GM20431 (cell line): Measurements from ENCODE around the gene CRHR1.
"Not testable (repeated sequence)": the region's sequence is repeated elsewhere in the genome, so short reads cannot be mapped to it uniquely, and the experiment has no call there.

Experiments used
- in situ Hi-C: fragments of 300-500 bp; cut with MseI, MboI; formaldehyde crosslinking; loops from one replicate; pipeline ENCODE4 v1.15.0; 2020; ENCODE audit warnings: low sequenced_read_pairs; ENCODE audit not compliant: unreplicated experiment

Gene CRHR1

DNA sequence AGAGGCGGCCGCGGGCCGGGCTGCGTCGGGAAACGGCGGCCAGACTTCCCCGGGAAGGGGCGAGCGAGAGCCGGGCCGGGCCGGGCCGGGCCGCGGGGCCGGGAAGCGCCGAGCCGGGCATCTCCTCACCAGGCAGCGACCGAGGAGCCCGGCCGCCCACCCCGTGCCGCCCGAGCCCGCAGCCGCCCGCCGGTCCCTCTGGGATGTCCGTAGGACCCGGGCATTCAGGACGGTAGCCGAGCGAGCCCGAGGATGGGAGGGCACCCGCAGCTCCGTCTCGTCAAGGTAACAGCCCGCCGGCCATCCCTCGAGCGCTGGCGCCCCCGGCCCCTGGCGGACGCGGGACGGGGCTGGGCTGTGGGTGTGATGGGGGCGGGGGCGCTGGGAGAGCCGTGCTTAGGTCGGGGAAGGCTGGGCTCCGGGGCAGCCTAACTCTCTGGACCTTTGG is at the start of gene CRHR1:
TSS of gene CRHR1 (plus strand) at position 28 of the 448 bp plus-strand sequence. CDS start at position 253, 225 bp downstream.
- in situ Hi-C loops, result no loop called here

DNA sequence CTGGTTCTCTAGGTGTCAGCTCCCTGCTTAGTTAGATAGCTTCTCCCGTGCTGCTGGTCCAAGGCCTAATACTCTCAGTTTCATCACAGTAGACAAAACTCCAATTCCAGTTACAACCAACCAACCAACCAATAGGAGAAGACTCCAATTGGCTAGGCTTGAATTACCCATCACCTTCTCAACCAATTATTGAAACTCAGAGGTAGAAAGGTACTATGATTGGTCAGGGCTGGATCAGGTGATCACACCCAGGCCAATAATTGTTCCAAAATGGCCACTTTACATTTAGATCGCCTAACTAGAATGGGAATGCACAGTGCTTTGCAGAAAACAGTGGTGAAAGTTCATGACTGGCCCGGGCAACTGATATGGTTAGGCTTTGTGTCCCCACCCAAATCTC is 49.5 kb upstream of the CRHR1 start:
- in situ Hi-C loops, result no loop called here

DNA sequence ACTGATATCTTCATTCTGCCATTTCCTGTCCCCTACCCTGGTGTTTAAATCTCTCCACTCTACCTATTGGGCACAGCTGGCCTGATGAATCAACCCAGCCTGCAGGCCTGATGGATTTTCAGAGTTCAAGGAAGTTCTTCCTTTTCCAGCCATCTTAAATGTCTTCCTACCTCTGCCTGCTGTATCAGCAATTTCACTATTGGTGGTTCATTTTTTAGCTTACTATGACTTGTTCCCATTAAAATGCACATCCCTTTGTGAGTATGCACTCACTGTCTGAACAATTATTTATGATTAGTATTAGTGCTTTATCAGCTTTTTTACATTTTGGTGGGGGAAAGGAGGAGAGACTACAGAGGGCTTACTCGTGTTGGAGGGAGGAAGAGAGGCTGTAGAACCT is 48.6 kb upstream of the CRHR1 start:
- in situ Hi-C loops, result no loop called here

DNA sequence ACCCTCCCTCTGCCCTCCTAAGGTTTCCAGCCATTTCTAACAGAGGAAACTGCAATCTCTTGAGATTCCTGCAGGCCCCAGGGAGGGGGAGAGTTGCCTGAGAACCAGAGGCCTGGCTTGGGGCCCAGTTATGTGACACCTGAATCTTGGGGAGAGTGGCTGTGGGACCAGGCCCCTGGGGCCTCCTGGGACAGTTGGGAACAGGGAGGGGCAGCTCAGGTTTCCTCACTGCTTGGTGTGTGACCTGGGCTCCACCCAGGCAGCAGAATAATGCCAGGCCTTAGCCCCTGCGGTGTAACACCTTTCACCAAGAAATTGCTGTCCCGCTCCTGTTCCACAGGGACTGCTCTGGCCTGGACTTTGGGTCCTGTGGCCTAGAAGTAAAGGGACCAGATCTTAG is 44.3 kb upstream of the CRHR1 start:
- in situ Hi-C loops, result no loop called here

DNA sequence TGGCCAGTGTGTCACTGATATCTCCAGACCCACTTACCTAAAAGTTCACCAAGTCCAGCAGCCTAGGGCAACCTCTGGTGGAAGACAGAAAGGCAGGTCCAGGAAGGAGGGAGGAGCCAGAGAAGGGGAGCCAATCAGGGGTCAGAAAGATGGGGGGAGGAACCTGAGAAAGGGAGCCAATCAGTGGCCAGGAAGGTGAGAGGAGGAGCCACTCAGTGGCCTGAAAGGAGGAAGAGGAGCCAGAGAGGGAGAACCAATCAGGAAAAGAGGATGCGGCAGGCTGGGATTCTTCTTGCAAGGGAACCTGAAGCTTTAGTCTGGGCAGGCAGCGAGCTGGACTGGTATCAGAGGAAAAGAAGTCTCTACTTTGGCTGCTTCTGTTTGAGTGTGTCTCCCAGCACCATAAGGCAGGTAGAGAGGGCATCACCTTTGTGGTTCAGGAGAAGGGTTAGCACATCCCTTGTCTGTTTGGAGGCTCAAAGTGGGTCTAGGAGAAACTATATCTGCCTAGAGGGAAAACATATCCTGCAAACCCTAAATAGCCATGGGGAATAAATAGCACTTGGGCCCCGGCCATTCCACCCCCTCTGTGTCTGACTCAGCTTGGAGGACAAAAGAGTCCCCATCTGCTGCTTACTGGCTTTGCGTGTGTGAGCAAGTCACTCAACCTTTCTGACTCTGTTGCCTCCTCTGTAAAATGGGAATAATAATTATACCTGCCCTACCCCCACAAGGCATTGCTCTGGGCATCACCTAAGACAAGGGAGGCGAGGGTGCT is 43.4 kb upstream of the CRHR1 start:
- in situ Hi-C loops, result no loop called here

DNA sequence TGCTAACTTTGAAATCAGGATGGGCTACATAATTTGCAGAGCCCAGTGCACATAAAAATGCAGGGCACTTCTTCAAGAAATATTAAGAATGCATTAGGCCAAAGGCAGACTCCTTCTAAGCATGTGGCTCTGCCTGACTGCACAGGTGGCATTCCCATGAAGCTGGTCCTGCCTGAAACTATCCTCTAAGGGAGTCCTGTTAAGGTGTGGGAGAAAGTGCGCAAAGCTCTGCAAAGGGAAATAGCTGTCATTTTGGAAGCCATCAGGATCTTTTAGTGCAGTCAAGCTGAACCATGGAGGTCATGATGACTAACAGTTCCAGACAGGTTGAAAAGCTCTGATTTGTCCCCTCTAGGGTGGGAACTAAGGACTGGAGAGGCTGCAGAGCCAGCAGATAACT is 41.9 kb upstream of the CRHR1 start:
- in situ Hi-C loops, result no loop called here

DNA sequence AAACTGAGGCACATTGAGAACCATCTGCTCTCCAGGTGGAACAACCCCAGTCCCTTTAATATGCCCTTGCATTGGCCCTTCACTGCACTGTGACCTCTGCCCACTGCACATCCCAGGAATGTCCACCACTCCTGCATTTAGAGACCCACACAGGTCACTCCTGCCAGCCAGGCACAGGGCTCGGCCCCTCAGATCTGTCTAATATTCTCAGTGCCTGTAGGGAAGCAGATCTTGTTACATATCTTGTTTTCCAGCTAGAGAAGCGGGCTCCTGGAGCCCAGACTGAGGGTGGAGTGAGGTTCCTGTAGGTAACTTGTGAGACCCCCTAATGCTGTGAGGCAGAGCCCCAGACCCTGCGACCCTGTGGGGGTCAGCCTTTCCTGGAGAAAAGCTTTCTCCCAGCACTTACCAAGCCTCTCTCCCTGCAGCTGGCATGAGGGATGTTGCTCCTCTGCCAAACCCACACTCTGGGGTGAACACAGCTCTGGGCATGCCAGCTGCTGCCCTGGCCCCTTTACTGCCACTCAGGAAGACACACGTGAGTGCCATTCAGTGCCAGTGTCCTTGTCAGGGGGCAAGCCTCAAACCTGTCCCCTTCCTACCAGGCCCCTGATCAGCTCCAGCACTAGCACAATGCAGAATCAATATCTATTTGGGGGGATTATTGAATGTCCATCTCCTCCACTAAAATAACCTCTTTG is 40.3 kb upstream of the CRHR1 start:
- in situ Hi-C loops, result no loop called here

DNA sequence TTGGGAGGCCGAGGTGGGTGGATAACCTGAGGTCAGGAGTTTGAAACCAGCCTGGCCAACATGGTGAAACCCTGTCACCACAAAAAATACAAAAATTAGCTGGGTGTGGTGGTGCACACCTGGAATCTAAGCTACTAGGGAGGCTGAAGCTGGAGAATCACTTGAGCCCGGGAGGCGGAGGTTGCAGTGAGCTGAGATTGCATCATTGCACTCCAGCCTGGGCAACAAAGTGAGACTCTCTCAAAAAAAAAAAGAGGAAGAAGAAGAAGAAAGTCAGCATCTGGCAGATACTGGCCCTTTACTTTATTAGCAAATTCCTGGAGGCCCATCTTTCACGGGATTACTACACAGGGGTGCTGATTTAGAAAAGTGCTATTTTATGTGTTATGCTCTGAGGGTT is 39.3 kb upstream of the CRHR1 start:
- in situ Hi-C loops, result not testable (repeated sequence)

DNA sequence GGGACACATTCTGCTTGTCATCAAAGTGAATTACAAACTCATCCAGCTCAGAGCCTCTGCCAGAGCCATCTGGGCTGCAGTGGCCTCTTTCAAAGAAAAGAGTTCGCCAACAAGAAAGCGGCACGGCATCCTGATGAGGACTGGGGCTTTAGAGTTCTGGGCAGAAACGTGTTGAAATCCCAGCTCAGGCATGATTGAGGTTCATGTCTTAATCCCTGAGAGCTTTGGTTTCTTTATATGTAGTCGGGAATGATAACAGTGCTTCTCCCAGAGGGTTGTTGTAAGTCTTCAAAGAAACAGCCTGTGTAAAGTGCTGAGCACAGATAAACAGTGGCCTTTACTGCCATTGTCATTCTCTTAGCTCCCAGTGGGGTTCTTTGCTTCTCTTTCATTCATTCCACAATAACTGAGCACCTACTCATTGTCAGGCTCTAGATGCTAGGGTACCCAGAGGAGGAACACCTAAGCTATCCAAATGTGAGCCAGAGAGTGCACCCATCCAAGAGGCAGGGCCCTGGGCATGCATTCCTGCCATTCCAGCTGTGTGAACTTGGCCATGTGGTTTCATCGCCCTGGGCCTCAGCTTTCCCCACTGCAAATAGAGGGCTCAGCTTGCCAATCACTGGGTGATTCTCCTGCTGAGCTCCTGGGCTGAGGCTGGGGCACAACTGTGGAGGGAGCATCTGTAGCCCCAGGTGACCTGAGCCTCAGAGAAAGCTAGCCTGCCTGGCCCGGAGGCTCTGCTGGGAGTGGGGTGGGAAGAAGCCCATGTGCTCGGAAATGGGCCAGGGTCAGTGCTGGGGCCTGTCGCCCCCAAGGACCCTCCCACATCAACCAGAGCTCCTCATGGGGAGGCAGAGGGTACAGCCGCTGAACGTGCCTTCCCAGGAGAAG is 38.3 kb upstream of the CRHR1 start:
- in situ Hi-C loops, result no loop called here

DNA sequence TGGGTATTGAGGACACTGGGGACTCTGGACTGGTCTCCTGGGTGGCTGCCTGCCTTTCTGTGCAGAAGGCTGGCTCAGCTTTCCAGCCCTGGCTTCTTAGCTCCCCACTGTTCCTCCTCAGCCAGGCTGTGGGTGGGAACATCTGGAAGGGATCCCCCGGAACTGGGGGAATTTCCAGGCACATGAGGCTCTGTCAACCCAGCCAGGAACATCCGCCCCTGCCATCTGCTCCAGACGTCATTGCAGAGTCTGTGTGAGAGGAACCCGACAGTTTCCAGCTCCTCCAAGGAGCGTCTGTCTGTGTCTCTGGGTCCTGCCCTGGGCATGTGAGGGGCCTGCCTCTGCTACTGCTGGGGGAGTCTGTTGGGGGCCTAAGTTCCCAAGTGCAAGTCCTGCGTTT is 36.2 kb upstream of the CRHR1 start:
- in situ Hi-C loops, result no loop called here

DNA sequence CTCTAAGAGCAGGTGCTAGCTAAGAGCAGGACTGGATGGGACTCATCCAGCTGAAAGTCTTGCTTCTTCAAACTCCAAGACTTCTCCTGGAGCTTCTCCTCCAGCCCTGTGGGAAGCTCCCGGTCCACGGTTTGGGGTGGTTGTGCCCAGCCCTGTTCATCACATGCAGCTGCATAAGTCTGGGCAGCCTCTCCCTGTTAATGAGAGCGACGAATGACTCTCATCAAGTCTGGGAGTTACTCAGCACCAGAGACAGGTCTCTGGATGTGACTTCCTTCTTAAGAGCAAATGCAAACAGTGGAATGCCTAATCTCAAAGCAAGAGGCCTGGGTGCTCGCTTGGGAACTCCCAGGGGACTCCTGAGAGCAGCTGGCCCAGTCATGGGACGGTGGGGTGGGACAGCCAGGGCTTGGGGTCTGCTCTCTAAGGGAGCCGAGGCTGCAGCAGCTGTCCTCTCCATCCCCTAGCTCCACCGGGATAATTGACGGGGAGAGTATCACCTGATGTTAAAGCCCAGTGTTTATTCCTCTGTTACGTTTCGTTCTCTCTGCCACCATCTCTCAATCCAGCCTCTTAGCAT is 35.3 kb upstream of the CRHR1 start:
- in situ Hi-C loops, result no loop called here

DNA sequence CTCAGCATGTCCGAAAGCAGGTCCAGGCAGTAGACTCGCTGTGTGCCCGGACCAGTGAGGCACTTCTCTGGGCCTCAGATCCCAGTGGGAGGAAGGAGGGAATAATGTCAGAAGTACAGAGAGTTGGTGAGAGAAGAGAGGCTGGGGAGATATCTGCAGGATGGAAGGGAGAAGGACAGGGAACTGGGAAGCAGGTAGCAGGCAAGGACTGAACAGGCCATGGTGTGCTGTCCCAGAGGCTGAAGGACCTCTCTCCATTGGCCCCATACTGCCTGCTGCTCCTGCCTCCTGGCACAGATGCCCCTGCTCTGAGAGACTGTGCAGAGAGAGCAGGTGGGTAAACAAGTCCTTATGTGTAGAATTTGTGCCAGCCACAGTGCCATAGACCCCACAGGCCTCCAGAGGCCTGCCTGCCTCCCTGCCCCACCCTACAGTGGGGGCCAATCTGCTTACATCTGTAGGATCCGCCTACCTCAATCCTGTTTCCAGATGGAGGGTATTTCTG is 34.2 kb upstream of the CRHR1 start:
- in situ Hi-C loops, result no loop called here

DNA sequence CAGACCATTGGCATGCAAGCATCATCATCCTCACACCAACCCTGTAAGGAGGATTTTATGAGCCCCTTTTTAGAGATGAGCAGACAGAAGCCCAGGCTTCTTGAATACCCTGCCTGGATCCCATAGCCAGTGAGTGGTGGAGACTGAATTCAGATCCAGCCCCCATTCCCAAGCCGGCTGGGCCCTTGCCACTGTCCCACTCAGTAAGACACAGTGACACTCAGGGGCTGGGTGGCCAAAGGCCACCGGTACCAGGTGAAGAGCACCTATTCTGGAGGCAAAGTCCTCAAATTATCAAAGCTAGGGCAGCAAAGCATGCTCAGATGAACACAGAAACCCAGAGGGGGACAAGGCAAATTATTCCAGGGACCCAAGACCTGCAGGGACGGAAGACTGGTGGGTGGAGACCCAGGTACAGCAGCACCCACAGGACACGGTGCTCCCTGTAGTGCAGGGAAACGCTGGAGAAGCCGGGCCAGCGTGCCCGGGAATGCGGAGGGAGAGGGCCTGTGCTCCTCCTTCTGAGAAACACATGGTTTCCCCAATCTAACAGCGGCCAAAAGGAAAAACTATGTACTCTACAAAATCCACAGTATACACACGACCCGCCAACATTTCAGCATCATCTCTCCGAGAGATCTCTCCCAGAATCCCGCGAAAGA is 33.2 kb upstream of the CRHR1 start:
- in situ Hi-C loops, result no loop called here

DNA sequence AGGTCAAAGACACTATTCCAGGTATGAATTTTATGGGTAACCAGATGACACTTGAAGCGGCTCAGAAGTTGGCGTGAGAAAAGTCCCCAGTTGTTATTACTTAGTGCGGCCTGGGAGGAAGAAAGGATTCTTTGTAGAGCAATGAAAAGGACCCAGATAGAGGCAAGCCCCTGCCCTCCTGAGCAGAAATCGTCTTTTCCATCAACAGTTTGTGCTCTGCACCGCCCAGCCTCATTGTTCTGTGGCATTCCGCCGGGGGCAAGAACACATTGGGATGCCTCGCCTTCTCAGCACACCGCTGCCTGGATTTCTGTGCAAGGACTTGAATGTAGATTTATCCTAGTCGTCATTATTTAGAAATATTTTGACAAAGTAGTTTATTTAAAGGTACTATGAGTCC is 32.7 kb upstream of the CRHR1 start:
- in situ Hi-C loops, result no loop called here

DNA sequence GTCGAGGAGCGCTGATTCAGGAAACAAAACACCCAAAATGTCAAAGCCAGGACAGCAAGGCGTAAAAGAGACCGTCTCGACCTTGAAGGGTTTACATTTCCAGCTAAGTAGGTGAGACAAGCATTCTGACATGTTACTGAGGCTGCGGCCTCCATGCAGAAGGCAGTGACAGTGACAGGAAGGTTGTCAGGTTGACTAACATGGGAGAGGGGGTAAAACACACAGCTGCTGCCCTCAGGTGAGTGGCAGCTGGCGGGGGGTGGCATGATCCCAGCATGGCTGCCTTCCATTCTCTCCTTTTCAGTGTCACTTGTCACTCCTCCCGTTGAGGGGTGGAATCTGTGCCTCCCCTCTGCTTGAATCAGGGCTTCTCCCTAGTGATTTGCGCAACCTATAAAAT is 31.9 kb upstream of the CRHR1 start:
- in situ Hi-C loops, result no loop called here

DNA sequence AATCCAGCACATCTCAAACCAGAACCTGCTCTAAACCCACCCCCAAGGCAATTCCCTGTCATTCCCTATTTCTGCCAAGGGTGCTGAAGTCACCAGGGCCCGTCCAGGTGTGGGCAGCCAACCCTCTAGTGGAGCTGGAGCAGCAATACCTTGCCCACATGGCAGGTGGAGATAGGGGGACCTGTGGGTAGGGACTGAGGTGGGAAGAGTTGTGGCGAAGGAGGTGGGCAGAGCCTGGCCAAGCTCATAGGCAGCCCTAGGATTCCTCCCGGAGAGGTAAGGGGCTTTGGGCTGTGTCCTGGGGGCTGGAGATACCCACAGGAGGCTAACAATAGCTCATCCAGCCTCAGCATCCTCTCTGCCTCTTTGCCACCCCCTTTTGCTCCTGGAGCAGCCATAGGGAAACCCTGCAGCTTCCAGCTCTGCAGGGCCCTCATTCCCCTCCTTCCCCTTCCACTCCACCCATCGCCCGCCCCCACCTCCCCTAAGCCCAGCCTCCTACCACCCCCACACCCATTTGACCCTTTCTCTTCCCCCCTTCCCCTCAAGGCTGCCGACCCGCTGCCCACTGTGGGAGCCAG is 30.4 kb upstream of the CRHR1 start:
- in situ Hi-C loops, result no loop called here

DNA sequence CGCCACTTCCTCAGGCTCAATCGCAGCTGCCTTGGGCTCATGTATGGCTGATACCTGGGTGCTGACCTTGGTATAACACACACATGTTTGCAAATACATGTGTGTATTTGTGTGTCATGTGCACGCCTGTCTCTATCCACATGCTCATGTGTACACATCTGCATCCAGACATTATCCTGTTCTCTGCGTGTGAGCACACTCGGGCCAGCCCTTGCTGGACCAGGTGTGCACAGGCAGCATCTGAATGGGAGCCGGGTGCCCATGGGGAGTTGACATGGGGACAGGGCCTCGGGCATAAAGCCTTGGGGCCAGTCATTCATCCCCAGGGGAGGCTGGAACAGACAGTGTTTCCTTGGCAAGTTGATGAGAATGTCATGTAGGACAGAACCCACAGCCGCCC is 29.1 kb upstream of the CRHR1 start:
- in situ Hi-C loops, result no loop called here

DNA sequence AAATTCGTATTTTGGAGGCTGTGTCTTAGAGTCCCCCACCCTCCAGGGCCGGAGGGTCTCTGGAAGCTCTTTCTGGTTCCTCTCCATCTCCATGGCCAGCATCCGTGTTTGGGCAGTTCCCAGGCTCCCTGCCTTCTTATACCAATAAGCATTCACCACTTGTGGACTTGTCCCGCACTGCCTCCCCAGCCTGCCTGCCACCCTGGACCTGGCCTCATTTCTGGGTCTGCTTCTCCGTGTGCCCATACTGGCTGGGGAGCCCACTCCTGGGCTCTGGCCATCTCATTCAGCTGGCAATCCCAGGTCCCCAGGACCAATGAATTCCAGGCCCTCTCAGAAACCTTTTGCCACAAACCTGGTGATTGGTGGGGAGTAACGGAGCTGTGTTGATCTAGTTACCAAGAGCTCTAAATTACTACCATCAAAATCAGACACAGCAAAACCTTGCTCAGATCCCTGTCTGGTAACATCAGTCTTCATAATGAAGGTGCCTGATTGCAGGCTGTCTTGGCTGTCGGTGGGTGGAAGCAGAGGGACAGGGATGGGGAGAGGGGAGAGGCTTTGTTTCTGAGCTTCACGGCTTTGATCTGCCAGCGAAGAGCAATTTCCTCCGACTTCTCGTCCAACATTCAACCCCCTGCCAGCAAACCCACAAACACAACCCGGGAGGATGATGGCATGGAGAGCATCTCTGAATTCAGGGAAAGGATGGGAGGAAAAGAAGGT is 27.7 kb upstream of the CRHR1 start:
- in situ Hi-C loops, result no loop called here
